HG03520 (cell line): ENCODE results near the gene ZCCHC10.
"Not testable (repeated sequence)": the region's sequence is repeated elsewhere in the genome, so short reads cannot be mapped to it uniquely, and the experiment has no call there.

Experiments
- ATAC-seq: cut with Tn5 transposase; IDR thresholded peaks from one replicate; pipeline ENCODE4 v1.9.1; 2021; ENCODE audit warnings: mild to moderate bottlenecking, moderate library complexity; ENCODE audit not compliant: unreplicated experiment

ZCCHC10 gene

GRCh38 chr5:132979976-132980375 lies 46.4 kb downstream of the ZCCHC10 start:
- ATAC-seq = no peak

- no peak for ATAC-seq
Measured at GRCh38 chr5:132979367-132979940, 46.9 kb downstream of the ZCCHC10 start.

DNA sequence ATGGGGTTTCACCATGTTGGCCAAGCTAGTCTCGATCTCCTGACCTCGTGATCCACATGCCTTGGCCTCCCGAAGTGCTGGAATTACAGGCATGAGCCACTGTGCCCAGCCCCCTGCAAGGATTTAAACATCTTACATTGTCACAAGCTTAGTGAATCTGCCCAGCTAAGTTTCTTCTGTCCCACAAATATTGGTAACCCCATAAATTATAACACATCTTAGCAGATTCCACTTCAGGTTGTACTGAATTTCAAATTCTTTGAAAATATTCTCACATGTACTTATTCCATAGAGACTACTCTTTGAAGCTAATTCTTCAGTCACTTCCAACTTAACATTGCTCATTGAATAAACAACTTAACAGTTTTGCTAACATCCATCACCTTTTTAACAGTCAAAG lies 49.5 kb downstream of the ZCCHC10 start:
- ATAC-seq = no peak

DNA sequence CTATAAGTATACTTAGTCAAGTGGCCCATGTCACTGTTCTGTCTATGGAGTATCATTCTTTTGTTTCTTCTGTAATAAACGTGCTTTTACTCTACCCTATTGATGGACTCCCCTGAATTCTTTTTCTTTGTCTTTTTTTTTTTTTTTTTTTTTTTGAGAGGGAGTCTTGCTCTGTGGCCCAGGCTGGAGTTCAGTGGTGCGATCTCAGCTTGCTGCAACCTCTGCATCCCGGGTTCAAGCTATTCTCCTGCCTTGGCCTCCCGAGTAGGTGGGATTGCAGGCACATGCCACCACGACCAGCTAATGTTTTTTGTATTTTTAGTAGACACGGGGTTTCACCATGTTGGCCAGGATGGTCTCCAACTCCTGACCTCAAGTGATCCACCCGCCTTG lies 53.9 kb downstream of the ZCCHC10 start:
- ATAC-seq = not testable (repeated sequence)

DNA sequence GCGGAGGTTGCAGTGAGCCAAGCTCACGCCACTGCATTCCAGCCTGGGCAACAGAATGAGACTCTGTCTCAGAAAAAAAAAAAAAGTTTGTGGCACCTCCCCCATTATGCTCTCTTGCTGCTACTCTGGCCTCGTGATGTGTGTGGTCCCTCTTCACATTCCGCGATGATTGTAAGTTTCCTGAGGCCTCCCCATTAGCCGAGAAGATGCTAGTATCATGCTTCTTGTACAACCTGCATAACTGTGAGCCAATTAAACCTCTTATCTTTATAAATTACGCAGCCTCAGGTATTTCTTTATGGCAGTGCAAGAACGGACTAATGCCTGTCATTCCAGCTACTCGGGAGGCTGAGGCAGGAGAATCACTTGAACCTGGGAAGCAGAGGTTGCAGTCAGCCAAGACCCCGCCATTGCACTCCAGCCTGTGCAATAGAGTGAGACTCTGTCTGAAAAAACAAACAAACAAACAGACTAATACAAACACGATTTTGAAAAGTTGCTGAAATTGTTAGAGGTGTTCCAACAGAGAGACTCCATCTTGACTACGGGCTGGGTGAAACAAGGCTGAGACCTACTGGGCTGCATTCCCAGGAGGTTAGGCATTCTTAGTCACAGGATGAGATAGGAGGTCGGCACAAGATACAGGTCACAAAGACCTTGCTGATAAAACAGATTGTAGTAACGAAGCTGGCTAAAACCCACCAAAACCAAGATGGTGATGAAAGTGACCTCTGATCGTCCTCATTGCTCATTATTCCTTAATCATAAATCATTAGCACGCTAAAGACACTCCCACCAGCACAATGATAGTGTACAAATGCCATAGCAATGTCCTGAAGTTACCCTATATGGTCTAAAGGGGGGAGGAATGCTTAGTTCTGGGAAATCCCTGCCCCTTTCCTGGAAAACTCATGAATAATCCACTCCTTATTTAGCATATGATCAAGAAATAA lies 54.6 kb downstream of the ZCCHC10 start:
- no peak for ATAC-seq

GRCh38 chr5:132965120-132965519 lies 61.2 kb downstream of the ZCCHC10 start:
- no peak for ATAC-seq

DNA sequence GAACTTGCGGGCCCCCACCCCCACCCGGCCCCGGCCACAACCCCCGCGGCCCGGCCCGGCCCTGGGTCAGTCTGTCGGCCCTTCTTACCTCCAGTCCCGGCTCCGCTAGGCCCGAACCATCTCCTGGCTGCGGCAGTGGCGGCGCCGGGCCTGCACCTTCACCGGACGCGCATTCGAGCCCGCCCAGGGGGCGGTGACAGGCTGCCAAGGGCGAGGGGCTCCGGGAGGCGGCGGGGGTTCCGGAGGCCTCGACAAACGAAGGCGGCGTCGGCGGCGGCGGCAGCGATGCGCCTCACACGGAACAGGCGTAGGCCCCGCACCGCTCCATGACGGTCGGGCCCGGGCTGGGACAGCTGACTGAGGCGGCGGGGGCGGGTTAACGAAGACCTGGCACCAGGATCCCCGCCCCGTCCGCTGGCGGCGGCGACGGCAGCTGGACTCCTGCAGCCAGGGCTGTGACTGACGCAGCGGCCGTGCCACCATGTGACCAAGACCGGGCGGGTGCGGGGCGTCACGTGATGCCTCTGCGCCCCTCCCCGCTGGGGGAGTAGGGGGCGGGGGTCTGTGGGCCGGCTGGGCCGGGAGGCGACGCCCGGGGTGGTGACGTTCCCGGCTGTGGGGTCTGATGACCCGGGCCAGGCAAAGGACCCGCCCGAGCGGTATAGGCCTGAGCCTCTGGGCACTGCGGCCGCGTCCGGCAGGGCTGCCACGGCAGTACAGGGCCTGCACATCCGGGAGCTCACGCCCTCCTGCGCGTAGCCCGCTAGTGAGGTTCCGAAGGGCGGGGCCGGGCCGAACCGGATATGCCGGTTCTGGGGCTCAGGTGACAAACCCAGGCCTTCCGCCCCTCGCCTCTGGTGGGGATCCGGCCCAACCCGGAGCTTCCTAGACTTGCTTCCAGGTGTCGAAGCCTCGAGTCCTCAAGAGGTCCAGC lies 62.9 kb downstream of the ZCCHC10 start, which contains the start of gene AFF4:
Gene AFF4, minus strand, starts transcription at position 464 of the 934 bp plus-strand sequence. CDS start 26,445 bp downstream, outside the sequence.
- ATAC-seq = peak; percentile 89

DNA sequence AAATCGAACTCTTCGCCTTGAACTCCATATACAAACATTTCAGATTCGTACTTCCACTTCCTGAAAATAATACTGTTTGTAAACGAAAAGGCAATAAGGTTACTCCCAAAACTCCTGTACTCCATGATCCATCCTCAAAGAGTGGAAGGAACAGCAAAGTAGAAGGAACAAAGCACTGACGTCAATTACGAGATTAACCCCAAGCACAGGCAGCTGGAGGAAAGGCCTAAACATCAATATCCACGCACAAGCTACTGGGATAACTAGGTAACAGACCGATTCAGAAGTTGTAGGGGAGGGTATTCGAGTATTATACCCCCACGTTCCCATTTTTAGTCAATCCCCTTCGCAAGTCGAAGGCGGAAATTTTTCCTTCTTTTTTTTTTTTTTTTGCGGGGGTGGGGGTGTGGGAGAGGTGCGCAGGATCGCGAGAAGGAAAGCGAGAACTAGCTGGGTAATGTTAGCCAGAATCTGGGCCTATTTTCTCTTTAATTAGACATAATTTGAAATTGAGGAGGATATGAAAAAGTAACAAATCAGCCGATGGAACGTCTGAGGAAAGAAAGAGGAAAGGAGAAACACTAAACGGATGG lies 63.8 kb downstream of the ZCCHC10 start:
- no peak for ATAC-seq

DNA sequence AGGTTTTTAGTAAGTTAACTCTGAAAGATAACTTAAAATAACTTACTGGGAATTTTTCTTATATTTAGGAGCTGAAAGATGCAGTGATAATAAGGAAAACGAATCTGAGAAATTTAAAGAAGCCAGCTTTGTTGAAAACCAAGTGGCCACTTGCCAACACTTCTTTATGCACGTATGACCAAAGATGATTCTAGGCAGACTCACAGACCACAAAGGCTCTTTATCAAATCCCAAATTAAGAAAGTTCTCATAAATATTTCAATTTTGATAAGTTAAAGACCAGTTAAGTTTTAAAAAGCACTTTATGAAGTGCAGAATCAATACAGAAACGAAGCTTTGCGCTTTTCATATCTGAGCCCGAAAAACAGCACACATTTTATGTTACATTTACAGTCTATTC lies 64.5 kb downstream of the ZCCHC10 start:
- no peak for ATAC-seq

- not testable (repeated sequence) for ATAC-seq
Measured at GRCh38 chr5:132961123-132961815, 65.1 kb downstream of the ZCCHC10 start.

GRCh38 chr5:132956166-132956799 lies 70.1 kb downstream of the ZCCHC10 start:
- not testable (repeated sequence) for ATAC-seq

GRCh38 chr5:132953710-132954109 lies 72.6 kb downstream of the ZCCHC10 start:
- no peak for ATAC-seq

DNA sequence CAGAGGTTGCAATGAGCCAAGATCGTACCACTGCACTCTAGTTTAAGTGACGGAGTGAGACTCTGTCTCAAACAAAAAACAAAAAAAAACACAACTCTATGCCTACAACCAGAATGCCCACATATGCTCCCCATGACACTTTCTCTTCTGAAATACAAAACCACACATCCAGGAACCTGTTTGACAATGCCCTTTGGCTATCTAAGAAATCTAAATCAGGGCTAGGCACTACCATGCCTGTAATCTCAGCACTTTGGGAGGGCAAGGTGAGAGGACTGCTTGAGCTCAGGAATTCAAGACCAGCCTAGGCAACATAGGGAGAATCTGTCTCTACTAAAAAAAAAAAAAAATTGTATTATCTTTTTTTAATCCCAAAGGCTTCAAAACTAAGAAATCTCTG lies 73.5 kb downstream of the ZCCHC10 start:
- no peak for ATAC-seq

DNA sequence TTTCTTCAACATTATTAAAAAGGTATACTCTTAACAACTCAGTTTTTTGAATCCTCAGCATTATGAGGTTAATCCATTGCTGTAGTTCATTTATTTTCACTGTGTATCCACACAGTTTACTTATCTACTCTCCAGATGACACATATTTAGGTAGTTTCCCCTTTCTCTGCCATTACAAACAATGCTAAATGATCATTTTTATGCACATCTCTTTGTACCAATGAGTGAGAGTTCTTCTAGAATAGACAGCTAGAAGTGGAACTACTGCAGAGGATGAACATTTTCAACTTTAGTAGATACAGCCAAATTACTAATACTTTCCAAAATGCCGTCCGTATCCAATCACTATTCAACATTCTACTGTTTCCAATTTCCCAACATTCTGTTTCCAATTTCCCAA lies 74.5 kb downstream of the ZCCHC10 start:
- ATAC-seq = no peak

- no peak for ATAC-seq
Measured at GRCh38 chr5:132949136-132949535, 77.2 kb downstream of the ZCCHC10 start.

DNA sequence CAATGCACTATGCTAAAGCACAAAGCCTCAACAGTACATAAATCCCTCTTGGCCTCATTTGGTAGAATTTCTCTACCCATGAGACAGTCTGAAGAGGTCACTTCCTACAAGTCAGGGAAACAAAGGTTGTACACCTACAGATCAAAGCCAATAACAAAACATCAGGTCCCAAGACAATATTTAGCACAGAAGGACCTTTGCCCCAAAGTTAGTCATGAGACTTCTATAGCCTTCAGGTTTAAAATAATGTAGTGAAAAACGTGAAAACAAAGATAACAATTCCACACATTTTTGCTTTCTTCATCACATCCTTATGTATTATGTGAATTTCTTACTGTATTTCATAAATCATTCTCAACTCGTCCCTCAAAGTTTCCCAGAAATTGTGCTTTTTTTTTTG lies 78.7 kb downstream of the ZCCHC10 start:
- no peak for ATAC-seq
